Epithelial cell of proximal tubule (primary cell): ENCODE measurements around the gene LUC7L. TPM values are rescaled to one million over a fixed set of nuclear protein-coding genes. Genes with fewer than 3 reads are reported as not detected.

Source experiments
- DNase-seq: peaks from one replicate; pipeline ENCODE4 v3.0.0-alpha.2; 2011; ENCODE audit warnings: low read depth
- H3K4me3 ChIP-seq: 2 replicates; pipeline ENCODE4 v1.5.1; 2011; ENCODE audit warnings: low read depth, mild to moderate bottlenecking, low read length
- total RNA-seq: library from RNA; depleted of rRNA; stranded (reverse); fragments of >200 nt; gene quantifications from 2 replicates; pipeline ENCODE4 v1.2.3, GENCODE V29; 2015
- TF ChIP-seq, protein P1 (sequence below): conservative IDR thresholded peaks from 2 replicates; pipeline ENCODE4 v1.5.1; 2012; ENCODE audit warnings: low read depth, mild to moderate bottlenecking, low read length

Gene LUC7L
- total RNA-seq, 1 donor from 2014 or later, result 77.6 TPM

DNA sequence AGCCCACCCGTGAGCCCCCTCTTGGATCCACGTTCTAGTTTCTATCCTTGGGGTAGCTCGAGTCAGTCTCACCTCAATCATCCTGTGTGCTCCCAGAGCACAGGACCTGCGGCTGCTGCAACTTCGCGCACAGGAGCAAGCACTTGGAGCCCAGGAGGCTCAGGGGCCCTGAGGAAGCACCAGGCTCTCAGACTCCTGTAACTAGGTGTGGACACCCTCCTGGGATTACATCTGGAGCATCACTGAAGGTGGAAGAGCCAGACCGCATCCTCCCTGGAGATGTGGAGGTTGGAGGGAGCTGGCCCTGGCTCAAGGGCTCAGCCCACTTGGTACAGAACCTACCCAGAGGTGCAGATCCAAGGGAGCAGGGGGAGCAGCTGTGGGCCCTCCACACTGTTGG, 46.2 kb downstream of the LUC7L start:
- TF ChIP-seq, protein P1, sequence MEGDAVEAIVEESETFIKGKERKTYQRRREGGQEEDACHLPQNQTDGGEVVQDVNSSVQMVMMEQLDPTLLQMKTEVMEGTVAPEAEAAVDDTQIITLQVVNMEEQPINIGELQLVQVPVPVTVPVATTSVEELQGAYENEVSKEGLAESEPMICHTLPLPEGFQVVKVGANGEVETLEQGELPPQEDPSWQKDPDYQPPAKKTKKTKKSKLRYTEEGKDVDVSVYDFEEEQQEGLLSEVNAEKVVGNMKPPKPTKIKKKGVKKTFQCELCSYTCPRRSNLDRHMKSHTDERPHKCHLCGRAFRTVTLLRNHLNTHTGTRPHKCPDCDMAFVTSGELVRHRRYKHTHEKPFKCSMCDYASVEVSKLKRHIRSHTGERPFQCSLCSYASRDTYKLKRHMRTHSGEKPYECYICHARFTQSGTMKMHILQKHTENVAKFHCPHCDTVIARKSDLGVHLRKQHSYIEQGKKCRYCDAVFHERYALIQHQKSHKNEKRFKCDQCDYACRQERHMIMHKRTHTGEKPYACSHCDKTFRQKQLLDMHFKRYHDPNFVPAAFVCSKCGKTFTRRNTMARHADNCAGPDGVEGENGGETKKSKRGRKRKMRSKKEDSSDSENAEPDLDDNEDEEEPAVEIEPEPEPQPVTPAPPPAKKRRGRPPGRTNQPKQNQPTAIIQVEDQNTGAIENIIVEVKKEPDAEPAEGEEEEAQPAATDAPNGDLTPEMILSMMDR, result no peak
- no peak overlapping the region for H3K4me3 ChIP-seq
- DNase-seq, result no peak

DNA sequence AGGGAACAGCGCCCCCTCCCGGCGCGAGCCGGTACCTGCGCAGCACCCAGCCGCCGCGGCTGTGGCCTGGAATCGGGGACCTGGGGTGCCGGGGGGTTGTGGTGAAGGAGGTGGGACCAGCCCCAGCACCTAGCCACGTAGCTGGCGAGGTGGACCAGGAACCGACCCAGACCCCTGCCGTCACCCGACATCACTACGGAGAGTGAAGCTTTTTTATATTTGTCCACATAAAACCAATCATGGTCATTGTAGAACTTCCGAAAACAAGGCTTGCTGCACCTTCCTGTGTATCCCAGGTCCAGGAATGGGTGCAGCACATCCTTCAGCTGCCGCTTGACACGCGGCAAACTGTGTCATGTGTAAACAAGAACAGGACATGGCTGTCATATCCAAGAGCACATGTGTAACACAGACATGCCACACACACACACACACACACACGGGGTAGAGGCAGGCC, 47.7 kb downstream of the LUC7L start:
- TF ChIP-seq, protein P1, result peak; percentile 82
- DNase-seq, result no peak
- no peak overlapping the region for H3K4me3 ChIP-seq

DNA sequence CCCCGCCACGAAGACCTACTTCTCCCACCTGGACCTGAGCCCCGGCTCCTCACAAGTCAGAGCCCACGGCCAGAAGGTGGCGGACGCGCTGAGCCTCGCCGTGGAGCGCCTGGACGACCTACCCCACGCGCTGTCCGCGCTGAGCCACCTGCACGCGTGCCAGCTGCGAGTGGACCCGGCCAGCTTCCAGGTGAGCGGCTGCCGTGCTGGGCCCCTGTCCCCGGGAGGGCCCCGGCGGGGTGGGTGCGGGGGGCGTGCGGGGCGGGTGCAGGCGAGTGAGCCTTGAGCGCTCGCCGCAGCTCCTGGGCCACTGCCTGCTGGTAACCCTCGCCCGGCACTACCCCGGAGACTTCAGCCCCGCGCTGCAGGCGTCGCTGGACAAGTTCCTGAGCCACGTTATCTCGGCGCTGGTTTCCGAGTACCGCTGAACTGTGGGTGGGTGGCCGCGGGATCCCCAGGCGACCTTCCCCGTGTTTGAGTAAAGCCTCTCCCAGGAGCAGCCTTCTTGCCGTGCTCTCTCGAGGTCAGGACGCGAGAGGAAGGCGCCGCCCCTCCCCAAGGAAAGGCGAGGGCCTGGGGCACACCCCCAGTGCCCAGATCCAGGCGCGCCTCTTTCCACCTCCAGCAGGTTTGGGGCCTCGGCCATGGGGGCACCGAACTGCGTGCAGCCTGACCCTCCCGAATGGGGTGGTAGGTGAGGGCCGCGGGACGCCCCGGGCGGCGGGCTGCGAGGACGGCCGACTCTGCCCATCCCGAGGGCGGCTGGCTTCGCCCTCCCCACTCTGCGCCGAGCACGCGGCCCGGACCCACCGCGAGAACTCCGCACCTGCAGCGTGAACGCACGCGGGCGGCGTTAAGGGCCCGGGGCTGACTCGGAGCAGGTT, 48.3 kb downstream of the LUC7L start:
- TF ChIP-seq, protein P1, result no peak
- DNase-seq, result no peak
- peak overlapping the region; percentile 45 for H3K4me3 ChIP-seq

DNA sequence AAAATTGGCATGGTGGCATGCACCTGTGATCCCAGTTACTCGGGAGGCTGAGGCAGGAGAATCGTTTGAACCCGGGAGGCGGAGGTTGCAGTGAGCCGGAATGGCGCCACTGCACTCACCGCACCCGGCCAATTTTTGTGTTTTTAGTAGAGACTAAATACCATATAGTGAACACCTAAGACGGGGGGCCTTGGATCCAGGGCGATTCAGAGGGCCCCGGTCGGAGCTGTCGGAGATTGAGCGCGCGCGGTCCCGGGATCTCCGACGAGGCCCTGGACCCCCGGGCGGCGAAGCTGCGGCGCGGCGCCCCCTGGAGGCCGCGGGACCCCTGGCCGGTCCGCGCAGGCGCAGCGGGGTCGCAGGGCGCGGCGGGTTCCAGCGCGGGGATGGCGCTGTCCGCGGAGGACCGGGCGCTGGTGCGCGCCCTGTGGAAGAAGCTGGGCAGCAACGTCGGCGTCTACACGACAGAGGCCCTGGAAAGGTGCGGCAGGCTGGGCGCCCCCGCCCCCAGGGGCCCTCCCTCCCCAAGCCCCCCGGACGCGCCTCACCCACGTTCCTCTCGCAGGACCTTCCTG, 49.1 kb downstream of the LUC7L start, which contains the start of gene HBQ1:
Gene HBQ1, plus strand, starts transcription at position 359 of the 575 bp plus-strand sequence. Its CDS starts 28 bp downstream, at position 387.
- H3K4me3 ChIP-seq, result peak within 1 kb of the TSS; percentile 45
- no peak for DNase-seq
- TF ChIP-seq, protein P1, result peak; percentile 32

DNA sequence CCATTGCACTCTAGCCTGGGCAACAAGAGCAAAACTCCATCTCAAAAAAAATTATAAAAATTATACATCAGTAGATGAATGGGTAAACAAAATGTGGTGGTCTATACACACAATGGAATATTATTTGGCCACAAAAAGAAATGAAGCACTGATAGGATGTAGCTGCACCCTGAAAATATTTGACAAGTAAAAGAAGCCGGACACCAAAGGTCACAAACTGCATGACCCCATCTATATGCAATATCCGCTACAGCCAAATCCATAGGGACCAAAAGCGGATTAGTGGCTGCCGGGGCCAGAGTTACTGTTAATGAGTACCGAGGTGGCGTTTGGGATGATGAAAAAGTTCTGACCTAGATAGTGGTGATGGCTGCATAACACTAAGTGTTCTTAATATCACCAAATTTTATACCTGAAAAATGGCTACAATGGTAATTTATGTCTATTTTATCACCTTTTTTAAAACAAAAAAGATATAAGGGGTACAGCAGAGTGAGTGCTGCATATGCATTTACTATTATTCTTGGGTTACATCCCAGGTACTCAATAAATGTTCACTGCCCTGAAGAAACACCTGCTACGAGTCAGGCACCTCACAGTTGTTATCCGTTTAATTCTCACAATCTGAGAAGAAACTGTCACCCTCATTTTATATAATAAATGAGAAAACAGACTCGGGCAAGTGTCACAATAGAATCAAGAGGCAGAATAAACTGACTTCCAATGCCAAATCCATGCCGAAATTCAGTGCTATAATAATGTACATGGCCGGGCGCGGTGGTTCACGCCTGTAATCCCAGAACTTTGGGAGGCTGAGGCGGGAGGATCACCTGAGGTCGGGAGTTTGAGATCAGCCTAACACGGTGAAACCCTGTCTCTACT, 49.8 kb downstream of the LUC7L start:
- TF ChIP-seq, protein P1, result no peak
- no peak for DNase-seq
- no peak overlapping the region for H3K4me3 ChIP-seq

DNA sequence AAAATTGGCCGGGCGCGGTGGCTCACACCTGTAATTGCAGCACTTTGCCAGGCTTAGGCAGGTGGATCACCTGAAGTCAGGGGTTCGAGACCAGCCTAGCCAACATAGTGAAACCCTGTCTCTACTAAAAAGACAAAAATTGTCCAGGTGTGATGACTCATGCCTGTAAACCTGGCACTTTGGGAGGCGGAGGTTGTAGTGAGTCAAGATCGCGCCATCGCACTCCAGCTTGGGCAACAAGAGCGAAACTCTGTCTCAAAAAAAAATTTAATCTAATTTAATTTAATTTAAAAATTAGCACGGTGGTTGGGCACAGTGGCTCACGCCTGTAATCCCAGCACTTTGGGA, 50.6 kb downstream of the LUC7L start:
- TF ChIP-seq, protein P1, result no peak
- H3K4me3 ChIP-seq, result no peak overlapping the region
- DNase-seq, result no peak
